ENCODE results near the gene CRHR1. TPM values are rescaled to one million over a fixed set of nuclear protein-coding genes. Genes with fewer than 3 reads are reported as not detected.
"Not testable (repeated sequence)": the region's sequence is repeated elsewhere in the genome, so short reads cannot be mapped to it uniquely, and the experiment has no call there.

The CRHR1 gene
- total and polyA plus RNA-seq, 4 donors, result not detected

DNA sequence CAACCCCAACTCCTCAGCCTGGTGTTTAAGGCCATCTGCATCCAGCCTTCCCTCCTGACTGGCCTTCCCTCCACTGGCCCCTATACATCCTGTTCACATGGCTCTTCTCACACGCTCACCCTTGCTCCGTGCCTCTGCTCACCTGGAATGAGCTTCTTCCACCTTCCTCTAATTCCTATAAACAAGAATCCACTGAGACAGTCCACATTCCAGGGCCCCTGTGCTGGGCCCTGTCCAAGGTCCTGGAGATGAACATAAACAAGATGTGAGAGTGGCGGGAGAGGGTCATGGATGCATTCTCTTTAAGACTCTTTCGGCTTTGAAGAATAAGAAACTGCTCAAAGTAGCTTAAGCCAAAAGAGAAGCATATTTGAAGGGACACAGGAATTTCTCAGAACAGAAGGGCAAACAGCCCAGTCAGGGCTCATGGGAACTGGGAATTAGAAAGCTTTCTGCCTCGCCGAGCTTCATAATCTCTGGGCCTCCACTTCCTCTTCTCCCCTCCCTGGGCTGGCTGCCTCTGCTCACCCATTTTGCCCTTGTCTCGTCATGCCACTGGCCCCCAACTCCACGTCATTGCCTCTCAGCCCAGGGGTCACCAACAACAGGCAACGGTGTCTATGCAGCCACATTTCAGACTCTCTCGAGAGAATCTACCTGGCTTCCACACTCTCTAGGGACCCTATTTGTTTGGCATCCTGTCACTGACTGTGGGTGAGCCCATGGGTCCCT, 74.0 kb downstream of the CRHR1 start:
- no peak overlapping the region for H3K27ac ChIP-seq (ENCODE audit: low read depth in 1 of 2, low read length in 1 of 2)
- H3K9ac ChIP-seq (ENCODE audit: insufficient read depth in 1 of 2, low read length in 2 of 2), result no peak overlapping the region
- WGBS, 2 donors, result 39 to 50% methylated on average over 10 of the region's 10 CpGs
- H3K27me3 ChIP-seq (ENCODE audit: control insufficient read depth in 3 of 3, insufficient read depth in 3 of 3, low read length in 2 of 3), result peaks cover 0 to 4% (median 3%) of the 10 kb centered on the region in 3 donors
- ATAC-seq (ENCODE audit: insufficient read depth, low FRiP score) (no peak), DNase-seq (peak; percentile 46 to 54 (median 47))
- TF ChIP-seq, protein P1, sequence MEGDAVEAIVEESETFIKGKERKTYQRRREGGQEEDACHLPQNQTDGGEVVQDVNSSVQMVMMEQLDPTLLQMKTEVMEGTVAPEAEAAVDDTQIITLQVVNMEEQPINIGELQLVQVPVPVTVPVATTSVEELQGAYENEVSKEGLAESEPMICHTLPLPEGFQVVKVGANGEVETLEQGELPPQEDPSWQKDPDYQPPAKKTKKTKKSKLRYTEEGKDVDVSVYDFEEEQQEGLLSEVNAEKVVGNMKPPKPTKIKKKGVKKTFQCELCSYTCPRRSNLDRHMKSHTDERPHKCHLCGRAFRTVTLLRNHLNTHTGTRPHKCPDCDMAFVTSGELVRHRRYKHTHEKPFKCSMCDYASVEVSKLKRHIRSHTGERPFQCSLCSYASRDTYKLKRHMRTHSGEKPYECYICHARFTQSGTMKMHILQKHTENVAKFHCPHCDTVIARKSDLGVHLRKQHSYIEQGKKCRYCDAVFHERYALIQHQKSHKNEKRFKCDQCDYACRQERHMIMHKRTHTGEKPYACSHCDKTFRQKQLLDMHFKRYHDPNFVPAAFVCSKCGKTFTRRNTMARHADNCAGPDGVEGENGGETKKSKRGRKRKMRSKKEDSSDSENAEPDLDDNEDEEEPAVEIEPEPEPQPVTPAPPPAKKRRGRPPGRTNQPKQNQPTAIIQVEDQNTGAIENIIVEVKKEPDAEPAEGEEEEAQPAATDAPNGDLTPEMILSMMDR (IDR thresholded peaks at IDR 0.05; ENCODE audit: control extremely low read depth, extremely low read depth), result no peak
- H3K4me1 ChIP-seq (ENCODE audit: control insufficient read depth in 5 of 5, insufficient read depth in 5 of 5, low read length in 5 of 5), result no peaks in the 10 kb centered on the region
- H3K9me3 ChIP-seq (ENCODE audit: control insufficient read depth in 4 of 4, insufficient read depth in 3 of 4, low read length in 3 of 4), result peaks cover 0 to 6% (median 0%) of the 10 kb centered on the region in 4 donors
- no peaks in the 10 kb centered on the region for H3K36me3 ChIP-seq (ENCODE audit: control insufficient read depth in 4 of 4, insufficient read depth in 4 of 4, low read length in 4 of 4)
- H3K4me3 ChIP-seq, result no peak overlapping the region

DNA sequence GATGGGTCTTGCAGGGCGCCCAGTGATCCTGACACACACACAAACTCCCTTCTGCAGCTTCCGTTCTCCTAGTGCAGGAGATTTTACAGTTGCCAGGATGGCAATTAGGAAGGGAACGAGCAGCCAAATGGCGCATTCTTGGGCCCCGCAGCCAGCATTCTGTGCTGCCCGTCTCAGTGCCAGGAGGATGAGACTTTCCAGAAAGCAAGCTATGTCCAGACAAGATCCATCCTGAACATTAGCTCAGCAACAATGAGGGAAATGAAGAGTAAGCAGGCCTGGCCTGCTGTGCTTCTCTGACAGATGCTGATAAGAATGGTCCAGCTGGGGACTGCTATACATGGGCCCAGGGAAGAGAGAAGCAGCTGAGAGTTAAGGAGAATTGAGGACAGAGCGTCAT, 77.0 kb downstream of the CRHR1 start:
- Histone ChIP-seq H3K9ac (ENCODE audit: insufficient read depth in 1 of 2, low read length in 2 of 2) (no peak overlapping the region), H3K4me1 (ENCODE audit: control insufficient read depth in 5 of 5, insufficient read depth in 5 of 5, low read length in 5 of 5) (no peaks in the 10 kb centered on the region), H3K4me3 (no peak overlapping the region), H3K27ac (ENCODE audit: low read depth in 1 of 2, low read length in 1 of 2) (no peak overlapping the region), H3K27me3 (ENCODE audit: control insufficient read depth in 3 of 3, insufficient read depth in 3 of 3, low read length in 2 of 3) (peaks cover 4 to 9% (median 5%) of the 10 kb centered on the region in 3 donors), H3K36me3 (ENCODE audit: control insufficient read depth in 4 of 4, insufficient read depth in 4 of 4, low read length in 4 of 4) (no peaks in the 10 kb centered on the region), H3K9me3 (ENCODE audit: control insufficient read depth in 4 of 4, insufficient read depth in 3 of 4, low read length in 3 of 4) (peaks cover 0 to 2% (median 0%) of the 10 kb centered on the region in 4 donors)
- no peak for DNase-seq
- 83 to 89% methylated on average over 7 of the region's 7 CpGs for WGBS, 2 donors
- TF ChIP-seq, protein P1 (IDR thresholded peaks at IDR 0.05; ENCODE audit: control extremely low read depth, extremely low read depth), result no peak
- ATAC-seq (ENCODE audit: insufficient read depth, low FRiP score), result no peak

DNA sequence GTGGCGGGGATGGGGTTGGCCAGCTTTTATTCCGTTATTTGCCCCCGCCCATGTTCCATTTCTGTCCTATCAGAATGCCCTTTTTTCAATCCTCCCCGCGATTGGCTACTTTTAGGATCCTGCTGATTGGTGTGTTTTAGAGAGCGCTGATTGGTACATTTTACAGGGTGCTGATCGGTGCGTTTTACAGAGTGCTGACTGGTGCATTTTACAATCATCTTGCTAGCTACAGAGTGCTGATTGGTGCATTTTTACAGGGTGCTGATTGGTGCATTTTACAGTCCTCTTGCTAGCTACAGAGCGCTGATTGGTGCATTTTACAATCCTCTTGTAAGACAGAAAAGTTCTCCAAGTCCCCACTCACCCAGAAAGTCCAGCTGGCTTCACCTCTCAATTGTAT, 78.0 kb downstream of the CRHR1 start:
- H3K9me3 ChIP-seq (ENCODE audit: control insufficient read depth in 4 of 4, insufficient read depth in 3 of 4, low read length in 3 of 4); H3K36me3 ChIP-seq (ENCODE audit: control insufficient read depth in 4 of 4, insufficient read depth in 4 of 4, low read length in 4 of 4); H3K27ac ChIP-seq (ENCODE audit: low read depth in 1 of 2, low read length in 1 of 2); H3K4me3 ChIP-seq; DNase-seq; H3K9ac ChIP-seq (ENCODE audit: insufficient read depth in 1 of 2, low read length in 2 of 2); H3K27me3 ChIP-seq (ENCODE audit: control insufficient read depth in 3 of 3, insufficient read depth in 3 of 3, low read length in 2 of 3); H3K4me1 ChIP-seq (ENCODE audit: control insufficient read depth in 5 of 5, insufficient read depth in 5 of 5, low read length in 5 of 5); ATAC-seq (ENCODE audit: insufficient read depth, low FRiP score): not testable (repeated sequence)
- 77 to 86% methylated on average over 9 of the region's 9 CpGs for WGBS, 2 donors

DNA sequence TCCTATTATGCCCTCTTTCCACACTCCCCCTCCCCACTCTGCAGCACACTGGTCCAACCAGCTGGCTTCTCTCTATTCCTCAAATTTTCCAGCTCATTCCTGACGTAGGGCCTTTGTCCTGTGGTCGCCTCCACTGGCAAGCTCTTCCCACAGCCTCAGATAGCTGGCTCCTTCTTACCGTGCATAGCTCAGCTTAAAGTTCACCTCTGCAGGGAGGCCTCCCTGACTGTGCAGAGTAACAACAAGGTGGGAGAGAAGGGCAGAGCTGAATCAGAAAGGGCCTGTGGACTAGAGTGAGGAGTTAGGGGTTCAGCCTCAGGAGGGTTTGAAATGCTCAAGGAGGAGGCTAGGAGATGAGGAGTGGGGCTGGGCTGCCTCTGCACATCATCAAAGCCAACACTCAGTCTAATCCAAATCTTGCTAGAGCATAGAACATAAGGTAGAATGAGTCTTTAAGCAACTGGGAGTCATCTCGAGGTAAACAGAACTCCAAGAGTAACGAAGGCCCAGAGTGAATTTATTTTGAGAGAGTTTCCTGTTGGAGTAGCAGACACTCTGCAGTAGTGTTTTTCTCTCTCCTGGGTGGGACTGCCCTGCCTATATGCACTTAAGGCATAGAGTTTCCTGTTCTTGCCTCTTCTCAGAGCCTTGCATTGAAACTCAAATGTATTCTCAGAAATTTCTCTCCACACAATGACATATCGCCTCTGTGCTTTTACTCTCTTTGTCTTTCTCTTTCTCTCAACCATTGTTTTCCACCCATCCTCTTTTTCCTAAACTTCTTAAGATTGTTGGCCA, 79.9 kb downstream of the CRHR1 start:
- no peak for ATAC-seq (ENCODE audit: insufficient read depth, low FRiP score)
- Histone ChIP-seq H3K4me3 (no peak overlapping the region), H3K27me3 (ENCODE audit: control insufficient read depth in 3 of 3, insufficient read depth in 3 of 3, low read length in 2 of 3) (peaks cover 4 to 9% (median 5%) of the 10 kb centered on the region in 3 donors)

More for the DNA sequence above, 79.9 kb downstream of the CRHR1 start:
- H3K27ac ChIP-seq (ENCODE audit: low read depth in 1 of 2, low read length in 1 of 2), result no peak overlapping the region
- H3K36me3 ChIP-seq (ENCODE audit: control insufficient read depth in 4 of 4, insufficient read depth in 4 of 4, low read length in 4 of 4), result no peaks in the 10 kb centered on the region
- H3K4me1 ChIP-seq (ENCODE audit: control insufficient read depth in 5 of 5, insufficient read depth in 5 of 5, low read length in 5 of 5), result no peaks in the 10 kb centered on the region
- WGBS, 2 donors, result 56% methylated on average over 6 of the region's 6 CpGs
- TF ChIP-seq, protein P1 (IDR thresholded peaks at IDR 0.05; ENCODE audit: control extremely low read depth, extremely low read depth), result no peak
- DNase-seq, result no peak
- peaks cover 0 to 2% (median 0%) of the 10 kb centered on the region in 4 donors for H3K9me3 ChIP-seq (ENCODE audit: control insufficient read depth in 4 of 4, insufficient read depth in 3 of 4, low read length in 3 of 4)
- H3K9ac ChIP-seq (ENCODE audit: insufficient read depth in 1 of 2, low read length in 2 of 2), result no peak overlapping the region

Measured in lung (tissue), 12 donors.